ENCODE measurements around the gene SS18L1. TPM values are rescaled to one million over a fixed set of nuclear protein-coding genes. Genes with fewer than 3 reads are reported as not detected.
"Not testable (repeated sequence)": the region's sequence is repeated elsewhere in the genome, so short reads cannot be mapped to it uniquely, and the experiment has no call there.

Gene SS18L1
- 16.1 and 17.1 TPM in 2 replicates for total RNA-seq

- no peak for DNase-seq (ENCODE audit: extremely low read depth, low read depth, low spot score)
Measured at GRCh38 chr20:62143081-62143956, at the start of gene SS18L1, which contains the start of gene PSMA7. TSS of gene SS18L1 (plus strand) at chr20:62143769. CDS start at chr20:62143821, 52 bp downstream. TSS of gene PSMA7 (minus strand) at chr20:62143394. CDS start at chr20:62143303, 91 bp downstream.

- DNase-seq (ENCODE audit: extremely low read depth, low read depth, low spot score), result no peak
Measured at GRCh38 chr20:62096421-62097380, 46.9 kb upstream of the SS18L1 start.

- no peak for DNase-seq (ENCODE audit: extremely low read depth, low read depth, low spot score)
Measured at GRCh38 chr20:62097881-62098407, 45.6 kb upstream of the SS18L1 start.

- DNase-seq (ENCODE audit: extremely low read depth, low read depth, low spot score), result no peak
Measured at GRCh38 chr20:62101078-62101477, 42.5 kb upstream of the SS18L1 start.

- DNase-seq (ENCODE audit: extremely low read depth, low read depth, low spot score), result no peak
Measured at GRCh38 chr20:62103508-62104233, 39.9 kb upstream of the SS18L1 start.

- DNase-seq (ENCODE audit: extremely low read depth, low read depth, low spot score), result no peak
Measured at GRCh38 chr20:62104234-62104789, 39.3 kb upstream of the SS18L1 start.

- DNase-seq (ENCODE audit: extremely low read depth, low read depth, low spot score), result no peak
Measured at GRCh38 chr20:62104791-62105345, 38.7 kb upstream of the SS18L1 start.

GRCh38 chr20:62105592-62105991, 38.0 kb upstream of the SS18L1 start:
- DNase-seq (ENCODE audit: extremely low read depth, low read depth, low spot score), result no peak

GRCh38 chr20:62111148-62111547, 32.4 kb upstream of the SS18L1 start:
- DNase-seq (ENCODE audit: extremely low read depth, low read depth, low spot score), result no peak

- DNase-seq (ENCODE audit: extremely low read depth, low read depth, low spot score), result no peak
Measured at GRCh38 chr20:62112368-62112767, 31.2 kb upstream of the SS18L1 start.

GRCh38 chr20:62114894-62115293, 28.7 kb upstream of the SS18L1 start:
- DNase-seq (ENCODE audit: extremely low read depth, low read depth, low spot score), result no peak

GRCh38 chr20:62115800-62116407, 27.7 kb upstream of the SS18L1 start:
- DNase-seq (ENCODE audit: extremely low read depth, low read depth, low spot score), result not testable (repeated sequence)

- no peak for DNase-seq (ENCODE audit: extremely low read depth, low read depth, low spot score)
Measured at GRCh38 chr20:62116558-62117361, 26.8 kb upstream of the SS18L1 start.

GRCh38 chr20:62117362-62117646, 26.3 kb upstream of the SS18L1 start:
- DNase-seq (ENCODE audit: extremely low read depth, low read depth, low spot score), result no peak

- DNase-seq (ENCODE audit: extremely low read depth, low read depth, low spot score), result no peak
Measured at GRCh38 chr20:62117658-62118057, 25.9 kb upstream of the SS18L1 start.

- no peak for DNase-seq (ENCODE audit: extremely low read depth, low read depth, low spot score)
Measured at GRCh38 chr20:62118113-62119043, 25.2 kb upstream of the SS18L1 start.

- DNase-seq (ENCODE audit: extremely low read depth, low read depth, low spot score), result no peak
Measured at GRCh38 chr20:62119115-62119514, 24.5 kb upstream of the SS18L1 start.

Data from glomerular endothelial cell (primary cell).